NCI-H1417 treated with DMSO at 0.1 percent for 48 hours (cell line): ENCODE measurements around the gene TMEM114.

ENCODE experiments used
- DNase-seq: peaks from one replicate; lab custom pipeline; 2025; lab: John Stamatoyannopoulos, UW

TMEM114 gene

DNA sequence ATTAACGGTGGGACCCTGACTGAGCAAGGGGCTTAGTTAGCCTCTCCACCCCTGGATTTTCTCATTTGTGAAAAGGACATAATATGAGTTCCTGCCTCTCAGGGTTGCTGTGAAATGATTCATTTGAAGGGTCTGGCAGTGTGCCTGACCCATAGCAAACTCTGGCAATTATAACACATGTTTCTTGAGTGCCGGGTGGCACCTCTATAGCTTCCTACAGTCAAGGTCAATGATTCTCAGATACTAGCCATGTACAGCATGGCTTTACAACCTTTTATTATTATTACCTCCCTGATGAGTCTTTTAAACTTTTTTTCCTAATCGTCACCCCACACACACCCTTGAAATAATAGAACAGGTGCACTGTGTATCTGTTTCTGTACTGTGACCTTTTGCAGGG is 42.1 kb downstream of the TMEM114 start:
- no peak for DNase-seq

DNA sequence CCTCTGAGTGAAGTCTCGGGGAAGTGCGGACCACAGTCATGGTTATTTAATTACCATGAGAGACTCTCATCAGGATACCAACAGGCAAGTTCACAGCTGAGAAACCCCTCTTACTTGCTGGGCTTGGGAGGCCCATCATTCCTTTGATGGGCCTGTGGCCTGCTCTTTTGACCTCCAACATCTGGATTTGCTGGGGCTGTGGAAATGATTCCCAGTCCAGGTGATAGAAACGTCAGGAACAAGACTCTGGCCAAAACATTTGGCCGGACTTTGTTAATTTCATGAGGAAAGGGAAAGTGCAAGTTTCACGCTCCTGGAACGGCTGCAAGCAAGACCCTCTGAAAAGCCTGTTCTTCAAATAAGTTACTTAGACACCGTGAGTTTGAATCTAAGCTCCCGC is 42.5 kb downstream of the TMEM114 start:
- no peak for DNase-seq

DNA sequence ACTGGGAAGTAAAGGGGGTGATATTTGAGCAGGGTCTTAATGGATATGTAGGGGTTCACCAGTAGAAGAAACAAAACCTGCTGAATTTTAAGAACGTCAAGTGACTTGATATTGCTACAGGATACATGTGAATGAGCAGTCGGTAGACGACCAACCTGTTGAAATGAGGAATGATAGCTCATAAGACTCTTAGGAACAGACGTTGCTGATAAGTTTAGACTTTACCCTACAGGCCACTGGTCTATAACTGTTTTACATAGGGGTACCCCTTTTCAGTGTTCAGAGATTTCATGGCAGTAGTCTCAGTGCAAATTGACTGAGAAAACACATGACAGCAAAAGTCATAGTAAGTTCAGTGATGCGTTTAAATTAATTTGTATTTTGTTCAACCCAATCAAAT is 45.9 kb downstream of the TMEM114 start:
- no peak for DNase-seq

DNA sequence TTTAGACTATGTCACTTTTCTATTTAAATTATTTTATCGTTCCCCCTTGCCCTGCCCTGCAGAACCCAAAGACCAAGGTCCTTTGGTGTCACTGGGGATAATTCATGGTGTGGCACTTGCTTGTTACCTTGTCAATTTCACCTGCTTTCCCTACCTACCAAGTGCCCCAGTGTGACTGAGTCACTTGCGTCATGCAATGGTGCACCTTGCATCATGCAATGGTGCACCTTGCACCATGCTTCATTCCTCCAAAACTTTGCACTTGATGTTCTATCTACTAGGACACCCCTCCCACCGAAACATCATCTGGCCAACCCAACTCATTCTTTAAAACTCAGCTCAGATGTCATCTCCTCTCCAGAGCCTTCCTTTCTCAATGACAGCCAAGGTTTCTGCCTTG is 47.1 kb downstream of the TMEM114 start:
- no peak for DNase-seq

DNA sequence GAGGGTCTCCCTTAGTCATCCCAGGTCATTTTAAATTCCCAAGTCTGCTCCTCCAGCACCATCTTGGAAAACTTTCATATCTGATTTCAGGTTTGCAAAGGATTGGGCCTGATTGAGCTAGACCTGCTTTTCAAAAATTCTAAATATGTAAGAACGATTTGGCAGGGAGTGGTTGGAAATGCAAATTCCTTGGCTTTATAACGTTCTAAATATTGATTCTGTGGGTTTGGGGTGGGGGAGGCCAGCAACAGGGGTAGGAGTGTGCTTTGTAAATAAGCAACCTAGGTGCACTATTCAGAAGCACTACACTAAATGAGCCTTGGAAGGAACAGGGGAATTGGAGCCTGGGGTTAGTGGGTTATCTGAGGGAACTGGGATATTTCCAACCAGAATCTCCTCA is 47.9 kb downstream of the TMEM114 start:
- no peak for DNase-seq

DNA sequence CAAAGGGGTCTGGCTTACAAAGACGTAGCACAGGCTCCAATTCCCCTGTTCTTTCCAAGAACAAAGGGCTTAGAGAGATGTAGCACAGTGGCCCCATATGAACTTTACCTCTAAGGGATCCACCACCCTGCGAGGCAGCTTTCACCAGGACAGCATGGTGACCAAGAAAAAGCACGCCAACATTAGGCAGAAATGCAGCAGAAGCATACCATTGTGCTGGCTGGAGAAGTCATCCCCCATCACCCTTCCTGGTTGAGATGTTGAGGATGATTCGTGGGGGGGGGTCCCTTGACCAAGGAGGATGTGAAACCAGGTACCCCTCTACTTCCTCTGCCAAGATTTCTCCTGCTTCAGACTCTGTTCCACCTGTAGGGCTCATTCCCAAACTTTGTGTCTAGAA is 48.4 kb downstream of the TMEM114 start:
- DNase-seq, result no peak

DNA sequence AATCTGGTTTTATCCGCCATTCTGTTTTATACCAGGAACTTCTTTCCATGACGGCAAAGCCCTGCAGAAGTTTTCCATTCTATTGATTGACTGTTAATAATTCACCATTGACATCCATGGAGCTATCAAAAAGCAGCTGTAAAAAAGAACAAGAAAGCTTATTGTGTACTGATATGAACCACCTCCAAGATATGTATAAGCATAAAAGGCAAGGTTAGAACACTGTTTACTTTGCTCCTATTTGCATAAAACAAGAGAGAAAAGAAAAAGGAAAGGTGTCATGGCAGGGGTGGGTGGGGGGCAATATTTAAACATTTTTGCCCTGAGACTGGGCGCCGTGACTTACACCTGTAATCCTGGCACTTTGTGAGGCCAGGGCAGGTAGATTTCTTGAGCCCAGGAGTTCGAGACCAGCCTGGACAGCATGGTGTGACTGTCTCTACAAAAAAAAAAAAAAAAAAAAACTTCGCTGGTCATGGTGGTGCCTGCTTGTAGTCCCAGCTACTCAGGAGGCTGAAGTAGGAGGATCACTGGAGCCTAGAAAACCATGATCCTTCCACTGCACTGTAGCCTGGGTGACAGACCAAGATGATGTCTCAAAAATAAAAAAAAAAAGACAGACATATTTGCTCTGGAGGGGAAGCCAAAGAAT is 52.5 kb downstream of the TMEM114 start:
- DNase-seq, result no peak

DNA sequence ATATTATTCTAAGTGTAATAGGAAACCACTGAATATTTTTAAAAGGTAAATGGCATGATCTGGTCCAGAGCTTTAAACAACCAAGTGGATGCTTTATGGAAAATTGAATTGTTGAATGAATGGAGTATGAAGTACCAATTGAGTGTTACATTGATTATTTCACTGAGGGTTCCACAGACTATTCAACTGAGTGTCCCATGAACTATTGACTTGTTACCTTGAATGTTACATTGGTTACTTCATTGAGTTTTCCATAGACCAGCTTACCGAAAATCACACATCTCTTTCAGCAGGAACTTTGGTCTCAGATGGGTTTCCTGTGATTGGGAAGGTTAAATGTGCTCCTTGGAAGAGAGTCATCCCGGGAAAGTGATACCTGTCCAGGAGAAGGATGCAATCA is 56.8 kb downstream of the TMEM114 start:
- no peak for DNase-seq

DNA sequence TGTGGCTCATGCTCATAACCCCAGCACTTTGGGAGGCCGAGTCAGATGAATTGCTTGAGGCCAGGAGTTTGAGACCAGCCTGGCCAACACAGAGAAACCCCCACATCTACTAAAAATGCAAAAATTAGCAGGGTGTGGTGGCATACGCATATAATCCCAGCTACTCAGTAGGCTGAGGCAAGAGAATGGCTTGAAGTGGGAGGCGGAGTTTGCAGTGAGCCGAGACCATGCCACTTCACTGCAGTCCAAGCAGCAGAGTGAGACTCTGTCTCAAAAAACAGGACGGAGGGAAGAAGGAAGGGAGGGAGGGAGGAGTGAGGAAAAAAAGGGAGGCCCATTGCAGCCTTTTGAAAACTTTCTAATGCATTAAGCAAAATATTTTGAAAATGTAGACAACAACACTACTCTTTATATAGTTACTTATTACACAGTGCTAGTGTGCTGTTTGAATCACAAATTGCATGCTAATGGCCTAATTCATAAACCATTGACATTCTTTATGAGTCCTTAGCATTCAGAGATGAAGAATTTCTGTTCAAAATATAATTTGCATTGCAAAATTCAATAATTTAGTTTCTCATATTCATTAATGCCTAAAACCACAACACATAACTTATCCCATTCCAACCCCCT is 59.4 kb downstream of the TMEM114 start:
- no peak for DNase-seq

DNA sequence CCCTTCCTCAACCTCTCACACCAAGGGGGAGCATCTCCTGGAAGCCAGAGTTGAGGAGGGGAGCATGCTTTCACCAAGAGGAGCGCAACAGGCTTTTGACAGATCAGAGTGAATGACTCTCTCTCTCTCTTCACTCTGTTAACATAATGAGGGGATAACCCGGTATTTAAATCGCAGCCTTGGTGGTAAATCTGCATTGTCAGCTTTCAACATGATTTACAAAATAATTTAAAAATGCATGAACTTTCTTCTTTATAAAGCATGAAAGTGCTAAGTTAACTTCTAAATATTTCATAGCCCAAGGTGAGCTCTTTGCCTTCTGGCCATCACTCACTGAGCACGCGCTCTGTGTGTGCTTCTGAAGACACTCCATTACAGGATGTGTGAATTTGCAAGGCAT is 61.8 kb downstream of the TMEM114 start:
- DNase-seq, result no peak

DNA sequence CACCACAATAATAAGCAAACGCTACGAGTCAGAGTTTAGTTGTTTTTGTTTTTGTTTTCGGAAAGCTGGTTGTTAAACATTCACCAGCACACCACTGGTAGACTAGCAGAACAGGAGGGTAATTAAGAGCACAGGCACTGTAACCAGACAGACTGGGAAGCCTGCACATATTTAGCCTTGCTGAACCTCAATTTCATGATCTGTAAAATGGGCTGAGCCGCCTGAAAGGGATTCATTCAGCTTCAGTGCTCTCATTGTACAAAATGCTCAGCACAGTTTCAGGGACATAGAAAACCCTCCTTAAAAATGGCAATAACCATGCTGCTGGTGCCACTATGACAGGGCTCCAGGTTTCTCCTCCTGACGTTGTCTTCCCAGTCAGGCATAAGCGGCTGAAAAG is 66.4 kb downstream of the TMEM114 start:
- no peak for DNase-seq

DNA sequence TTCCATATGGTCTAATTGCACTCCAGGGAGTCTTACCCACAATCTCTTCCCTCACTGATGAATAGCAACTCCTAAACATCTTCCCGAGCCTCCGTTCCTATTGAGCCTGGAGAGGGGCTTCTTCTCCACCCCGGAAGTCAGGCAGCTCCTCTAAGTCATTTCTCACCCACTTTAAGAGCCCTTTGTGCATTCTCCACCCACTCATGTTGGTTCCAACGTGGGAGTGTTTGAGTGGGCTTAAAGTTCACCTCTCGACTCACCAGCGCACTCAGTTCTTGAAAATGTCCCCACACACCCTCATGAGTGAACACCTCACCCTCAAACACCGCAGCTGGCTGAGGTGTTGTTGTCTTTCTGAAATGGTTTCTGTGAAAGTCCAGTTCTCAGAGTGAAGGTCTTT is 67.6 kb downstream of the TMEM114 start:
- DNase-seq, result no peak

DNA sequence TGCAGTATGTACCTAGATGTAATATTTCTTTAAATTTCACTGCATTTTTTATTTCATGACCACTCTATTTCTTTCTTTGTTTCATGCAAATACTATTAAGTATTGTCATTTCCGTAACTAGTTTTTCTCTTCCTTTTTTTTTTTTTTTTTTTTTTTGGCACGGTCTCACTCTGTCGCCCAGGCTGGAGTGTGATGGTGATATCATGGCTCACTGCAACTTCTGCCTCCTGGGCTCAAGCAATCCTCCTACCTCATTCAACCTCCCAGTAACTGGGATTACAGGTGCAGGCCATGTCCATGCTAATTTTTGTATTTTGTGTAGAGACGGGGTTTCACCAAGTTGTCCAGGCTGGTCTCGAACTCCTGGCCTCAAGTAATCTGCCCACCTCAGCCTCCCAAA is 70.7 kb downstream of the TMEM114 start:
- DNase-seq, result no peak
